Measurements from ENCODE around the gene MPP2.

GRCh38 chr17:43879723-43880419 lies 27.5 kb downstream of the MPP2 start:
- TF ChIP-seq POLR2AphosphoS5 (IDR thresholded peaks at IDR 0.05; ENCODE audit: borderline replicate concordance, low read depth, low read length) (no peak), EZH2 (IDR thresholded peaks at IDR 0.05) (no peak), FOXP2 (optimal IDR thresholded peaks at IDR 0.05; ENCODE audit: control extremely low read depth, extremely low read length, insufficient read depth) (no peak)
